ENCODE measurements around the gene ACKR3. TPM values are rescaled to one million over a fixed set of nuclear protein-coding genes. Genes with fewer than 3 reads are reported as not detected.

Gene ACKR3
- total and polyA plus RNA-seq, 2 donors = 7.1 to 13.9 TPM

- no peak overlapping the region for H3K4me3 ChIP-seq (ENCODE audit: low read length in 2 of 2)
- peaks cover 0 to 7% of the 10 kb centered on the region in 2 donors for H3K36me3 ChIP-seq (ENCODE audit: control insufficient read depth in 2 of 2, insufficient read depth in 2 of 2, low read length in 1 of 2)
- peaks cover 34 to 58% of the 10 kb centered on the region in 2 donors for H3K4me1 ChIP-seq (ENCODE audit: control insufficient read depth in 2 of 2, insufficient read depth in 2 of 2, low read length in 2 of 2)
- DNase-seq (ENCODE audit: low read depth in 6 of 9, low spot score in 9 of 9) = peak in 2 of 9 donors; percentile 56 to 81
- no peaks in the 10 kb centered on the region for H3K9me3 ChIP-seq (ENCODE audit: control insufficient read depth in 2 of 2, insufficient read depth in 1 of 2, low read length in 1 of 2)
- peak overlapping the region; percentile 85 to 95 for H3K27ac ChIP-seq (ENCODE audit: low read depth in 1 of 2, low read length in 1 of 2)
- H3K27me3 ChIP-seq (ENCODE audit: control insufficient read depth in 2 of 2, insufficient read depth in 1 of 2, low read length in 1 of 2) = no peaks in the 10 kb centered on the region
- 5% methylated on average over 13 of the region's 13 CpGs for WGBS
Measured at GRCh38 chr2:236545814-236546480, 23.7 kb upstream of the ACKR3 start.

- H3K4me3 ChIP-seq (ENCODE audit: low read length in 2 of 2) = peak overlapping the region in 1 of 2 donors; percentile 4
- H3K4me1 ChIP-seq (ENCODE audit: control insufficient read depth in 2 of 2, insufficient read depth in 2 of 2, low read length in 2 of 2) = peaks cover 39 to 65% of the 10 kb centered on the region in 2 donors
- H3K27ac ChIP-seq (ENCODE audit: low read depth in 1 of 2, low read length in 1 of 2) = peak overlapping the region; percentile 85 to 95
- no peaks in the 10 kb centered on the region for H3K9me3 ChIP-seq (ENCODE audit: control insufficient read depth in 2 of 2, insufficient read depth in 1 of 2, low read length in 1 of 2)
- DNase-seq (ENCODE audit: low read depth in 6 of 9, low spot score in 9 of 9) = peak in 4 of 9 donors; percentile 43 to 86 (median 66)
- 7% methylated on average over 7 of the region's 7 CpGs for WGBS
- no peaks in the 10 kb centered on the region for H3K27me3 ChIP-seq (ENCODE audit: control insufficient read depth in 2 of 2, insufficient read depth in 1 of 2, low read length in 1 of 2)
- H3K36me3 ChIP-seq (ENCODE audit: control insufficient read depth in 2 of 2, insufficient read depth in 2 of 2, low read length in 1 of 2) = peaks cover 0 to 7% of the 10 kb centered on the region in 2 donors
Measured at GRCh38 chr2:236546561-236547002, 23.0 kb upstream of the ACKR3 start.

- H3K4me3 ChIP-seq (ENCODE audit: low read length in 2 of 2) = no peak overlapping the region
Measured at GRCh38 chr2:236547725-236548124, 21.9 kb upstream of the ACKR3 start.

DNA sequence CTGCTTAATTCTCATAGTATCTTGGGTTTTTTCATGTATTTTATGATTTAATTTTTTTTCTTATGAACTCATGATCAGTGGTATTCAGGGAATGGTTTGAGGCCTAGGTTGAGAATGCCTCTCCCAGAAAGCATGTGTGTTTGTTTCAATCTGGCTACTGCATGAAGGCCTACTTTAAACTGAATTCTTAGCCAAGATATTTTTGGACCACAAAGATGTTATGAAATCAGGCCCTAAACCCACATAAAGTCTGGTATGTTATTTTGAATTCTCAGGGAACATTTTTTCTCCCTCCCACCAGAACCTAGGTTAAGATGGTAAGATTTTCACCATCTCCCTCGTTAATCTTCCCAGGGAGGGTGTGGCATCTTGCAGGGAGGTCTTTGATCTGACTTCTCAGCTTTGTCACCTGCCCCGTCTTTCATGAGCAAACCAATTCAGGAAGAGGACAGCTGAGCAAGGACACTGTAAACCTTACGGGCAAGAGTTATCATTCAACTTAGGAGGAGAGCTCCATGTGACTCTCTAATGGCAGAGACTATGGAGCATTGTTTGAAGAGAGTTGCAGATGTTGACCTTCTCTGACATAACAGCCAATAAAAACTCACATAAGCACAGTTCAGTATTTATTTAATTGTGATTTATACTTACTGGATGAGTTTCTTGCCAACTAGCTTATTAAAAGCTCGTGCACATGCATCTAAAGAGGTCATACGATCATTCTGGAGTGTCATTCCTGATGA lies 21.3 kb upstream of the ACKR3 start:
- Histone ChIP-seq H3K9me3 (ENCODE audit: control insufficient read depth in 2 of 2, insufficient read depth in 1 of 2, low read length in 1 of 2) (no peaks in the 10 kb centered on the region), H3K27ac (ENCODE audit: low read depth in 1 of 2, low read length in 1 of 2) (peak overlapping the region in 1 of 2 donors; percentile 53), H3K27me3 (ENCODE audit: control insufficient read depth in 2 of 2, insufficient read depth in 1 of 2, low read length in 1 of 2) (no peaks in the 10 kb centered on the region), H3K4me1 (ENCODE audit: control insufficient read depth in 2 of 2, insufficient read depth in 2 of 2, low read length in 2 of 2) (peaks cover 54 to 82% of the 10 kb centered on the region in 2 donors), H3K36me3 (ENCODE audit: control insufficient read depth in 2 of 2, insufficient read depth in 2 of 2, low read length in 1 of 2) (peaks cover 0 to 3% of the 10 kb centered on the region in 2 donors), H3K4me3 (ENCODE audit: low read length in 2 of 2) (no peak overlapping the region)
- WGBS = 48% methylated on average over 5 of the region's 5 CpGs
- no peak for DNase-seq (ENCODE audit: low read depth in 6 of 9, low spot score in 9 of 9)

More at GRCh38 chr2:236547725-236548124, 21.9 kb upstream of the ACKR3 start:
- Histone ChIP-seq H3K4me1 (ENCODE audit: control insufficient read depth in 2 of 2, insufficient read depth in 2 of 2, low read length in 2 of 2) (peaks cover 48 to 76% of the 10 kb centered on the region in 2 donors), H3K9me3 (ENCODE audit: control insufficient read depth in 2 of 2, insufficient read depth in 1 of 2, low read length in 1 of 2) (no peaks in the 10 kb centered on the region), H3K27ac (ENCODE audit: low read depth in 1 of 2, low read length in 1 of 2) (peak overlapping the region in 1 of 2 donors; percentile 95), H3K27me3 (ENCODE audit: control insufficient read depth in 2 of 2, insufficient read depth in 1 of 2, low read length in 1 of 2) (no peaks in the 10 kb centered on the region), H3K36me3 (ENCODE audit: control insufficient read depth in 2 of 2, insufficient read depth in 2 of 2, low read length in 1 of 2) (peaks cover 0 to 3% of the 10 kb centered on the region in 2 donors)
- 83% methylated on average over 1 of the region's 1 CpG for WGBS
- DNase-seq (ENCODE audit: low read depth in 6 of 9, low spot score in 9 of 9) = no peak

DNA sequence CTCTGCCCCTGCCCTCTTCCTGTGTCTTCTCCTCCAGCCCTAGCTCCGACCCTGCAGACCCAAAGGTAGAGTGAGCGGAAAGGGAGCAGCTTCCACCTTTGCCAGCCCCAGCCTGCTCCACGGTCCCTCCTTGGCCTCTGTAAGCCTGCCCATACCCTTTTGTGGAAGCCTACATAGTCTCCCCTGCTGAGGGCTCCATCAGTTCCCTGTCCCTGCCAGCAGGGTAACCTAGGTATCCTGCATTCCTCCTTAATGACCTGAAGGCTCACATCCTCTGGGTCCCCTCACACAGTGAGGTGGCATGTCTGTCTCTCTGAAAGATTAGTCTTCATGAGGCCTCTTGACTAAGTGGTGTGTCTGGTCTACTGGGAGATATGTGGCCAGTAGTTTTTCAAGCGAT lies 20.5 kb upstream of the ACKR3 start:
- no peaks in the 10 kb centered on the region for H3K9me3 ChIP-seq (ENCODE audit: control insufficient read depth in 2 of 2, insufficient read depth in 1 of 2, low read length in 1 of 2)
- WGBS = 87% methylated on average over 4 of the region's 4 CpGs
- H3K4me1 ChIP-seq (ENCODE audit: control insufficient read depth in 2 of 2, insufficient read depth in 2 of 2, low read length in 2 of 2) = peaks cover 59 to 90% of the 10 kb centered on the region in 2 donors
- H3K27me3 ChIP-seq (ENCODE audit: control insufficient read depth in 2 of 2, insufficient read depth in 1 of 2, low read length in 1 of 2) = no peaks in the 10 kb centered on the region
- no peak overlapping the region for H3K27ac ChIP-seq (ENCODE audit: low read depth in 1 of 2, low read length in 1 of 2)
- DNase-seq (ENCODE audit: low read depth in 6 of 9, low spot score in 9 of 9) = no peak
- H3K36me3 ChIP-seq (ENCODE audit: control insufficient read depth in 2 of 2, insufficient read depth in 2 of 2, low read length in 1 of 2) = peaks cover 0 to 3% of the 10 kb centered on the region in 2 donors
- no peak overlapping the region for H3K4me3 ChIP-seq (ENCODE audit: low read length in 2 of 2)

GRCh38 chr2:236550290-236550689 lies 19.3 kb upstream of the ACKR3 start:
- WGBS = 97% methylated on average over 8 of the region's 8 CpGs
- peaks cover 0 to 3% of the 10 kb centered on the region in 2 donors for H3K36me3 ChIP-seq (ENCODE audit: control insufficient read depth in 2 of 2, insufficient read depth in 2 of 2, low read length in 1 of 2)
- H3K4me1 ChIP-seq (ENCODE audit: control insufficient read depth in 2 of 2, insufficient read depth in 2 of 2, low read length in 2 of 2) = peaks cover 62 to 90% of the 10 kb centered on the region in 2 donors
- DNase-seq (ENCODE audit: low read depth in 6 of 9, low spot score in 9 of 9) = no peak
- no peak overlapping the region for H3K4me3 ChIP-seq (ENCODE audit: low read length in 2 of 2)
- H3K9me3 ChIP-seq (ENCODE audit: control insufficient read depth in 2 of 2, insufficient read depth in 1 of 2, low read length in 1 of 2) = peaks cover 0 to 8% of the 10 kb centered on the region in 2 donors
- no peak overlapping the region for H3K27ac ChIP-seq (ENCODE audit: low read depth in 1 of 2, low read length in 1 of 2)
- H3K27me3 ChIP-seq (ENCODE audit: control insufficient read depth in 2 of 2, insufficient read depth in 1 of 2, low read length in 1 of 2) = no peaks in the 10 kb centered on the region

DNA sequence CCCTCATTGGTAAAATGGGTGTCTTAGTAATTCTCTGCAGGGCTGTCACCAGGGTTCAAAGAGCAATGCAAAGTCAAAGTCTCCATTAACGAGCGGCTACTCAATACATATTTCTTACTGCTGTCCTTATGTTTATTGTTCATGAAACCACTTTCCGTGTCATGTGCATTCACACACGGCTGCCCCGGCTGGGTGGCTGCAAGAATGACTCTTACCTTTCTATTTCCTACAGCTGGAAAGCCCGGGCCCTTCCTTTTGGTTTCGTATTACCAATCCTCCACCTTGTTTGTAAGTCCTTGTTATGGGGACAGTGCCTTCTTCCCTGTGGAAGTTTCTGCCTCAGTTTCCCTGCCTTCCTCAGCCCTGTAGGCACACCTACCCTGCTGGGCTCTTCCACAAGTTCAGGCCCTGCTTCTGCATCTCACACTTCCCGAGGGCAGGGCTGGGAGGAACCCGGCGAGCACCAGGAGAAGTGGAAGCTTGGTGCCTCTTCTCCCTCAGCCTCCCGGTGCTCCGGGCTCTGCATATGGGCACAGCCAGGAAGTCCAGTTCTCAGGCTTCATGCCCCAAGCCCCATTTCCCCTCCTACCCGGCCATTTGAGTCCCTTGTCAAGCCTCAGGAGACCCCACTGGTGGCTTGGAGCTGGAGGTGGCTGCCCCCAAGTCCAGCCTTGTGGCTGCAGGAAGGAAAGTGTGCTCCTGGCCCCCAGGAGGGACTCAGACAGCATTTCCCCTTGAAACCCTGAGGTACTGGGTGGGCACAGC lies 18.7 kb upstream of the ACKR3 start:
- no peak overlapping the region for H3K27ac ChIP-seq (ENCODE audit: low read depth in 1 of 2, low read length in 1 of 2)
- 81% methylated on average over 13 of the region's 13 CpGs for WGBS

DNA sequence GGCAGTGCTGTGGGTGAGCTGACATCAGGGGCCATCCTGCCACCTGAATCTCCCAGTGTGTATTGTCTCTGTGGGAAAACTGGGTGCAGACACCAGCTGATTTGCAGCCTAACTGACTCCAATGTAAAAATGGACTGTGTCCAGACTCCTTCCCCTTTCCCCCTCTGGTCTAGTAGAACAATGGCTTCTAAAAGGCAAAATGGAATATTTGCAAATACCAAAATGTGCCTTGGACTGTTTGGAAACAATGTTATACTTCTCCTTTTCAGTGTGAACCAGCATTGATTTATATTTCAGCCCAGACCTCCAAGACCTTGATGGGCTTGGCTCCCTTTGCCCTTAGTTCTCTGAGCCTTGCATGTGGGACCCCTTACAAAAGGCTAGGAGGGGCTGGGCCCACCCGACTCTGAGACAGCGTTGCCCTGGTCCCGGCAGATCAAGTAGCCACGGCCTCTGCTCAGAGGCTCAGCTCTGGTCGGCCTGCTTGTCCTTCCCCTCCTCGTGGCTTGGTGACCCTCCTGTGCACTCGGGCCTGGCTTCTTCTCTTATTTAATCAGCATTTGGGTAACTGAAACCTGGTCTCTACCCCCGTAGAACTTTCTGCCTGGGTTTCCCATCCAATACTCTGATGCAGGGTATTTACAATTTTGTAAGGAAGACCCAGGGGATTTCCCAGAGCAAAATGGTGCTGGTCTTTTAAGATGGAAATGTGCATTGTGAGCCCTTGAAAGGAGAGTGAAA lies 18.0 kb upstream of the ACKR3 start:
- no peak for DNase-seq (ENCODE audit: low read depth in 6 of 9, low spot score in 9 of 9)

More for the DNA sequence above, 18.7 kb upstream of the ACKR3 start:
- peaks cover 0 to 8% of the 10 kb centered on the region in 2 donors for H3K9me3 ChIP-seq (ENCODE audit: control insufficient read depth in 2 of 2, insufficient read depth in 1 of 2, low read length in 1 of 2)
- H3K36me3 ChIP-seq (ENCODE audit: control insufficient read depth in 2 of 2, insufficient read depth in 2 of 2, low read length in 1 of 2) = peaks cover 0 to 3% of the 10 kb centered on the region in 2 donors
- H3K4me1 ChIP-seq (ENCODE audit: control insufficient read depth in 2 of 2, insufficient read depth in 2 of 2, low read length in 2 of 2) = peaks cover 64 to 93% of the 10 kb centered on the region in 2 donors
- H3K4me3 ChIP-seq (ENCODE audit: low read length in 2 of 2) = no peak overlapping the region
- DNase-seq (ENCODE audit: low read depth in 6 of 9, low spot score in 9 of 9) = no peak
- no peaks in the 10 kb centered on the region for H3K27me3 ChIP-seq (ENCODE audit: control insufficient read depth in 2 of 2, insufficient read depth in 1 of 2, low read length in 1 of 2)

More for the DNA sequence above, 18.0 kb upstream of the ACKR3 start:
- peaks cover 0 to 8% of the 10 kb centered on the region in 2 donors for H3K9me3 ChIP-seq (ENCODE audit: control insufficient read depth in 2 of 2, insufficient read depth in 1 of 2, low read length in 1 of 2)
- peaks cover 61 to 93% of the 10 kb centered on the region in 2 donors for H3K4me1 ChIP-seq (ENCODE audit: control insufficient read depth in 2 of 2, insufficient read depth in 2 of 2, low read length in 2 of 2)
- H3K27ac ChIP-seq (ENCODE audit: low read depth in 1 of 2, low read length in 1 of 2) = no peak overlapping the region
- peaks cover 0 to 3% of the 10 kb centered on the region in 2 donors for H3K36me3 ChIP-seq (ENCODE audit: control insufficient read depth in 2 of 2, insufficient read depth in 2 of 2, low read length in 1 of 2)
- H3K4me3 ChIP-seq (ENCODE audit: low read length in 2 of 2) = no peak overlapping the region
- WGBS = 82% methylated on average over 8 of the region's 8 CpGs
- no peaks in the 10 kb centered on the region for H3K27me3 ChIP-seq (ENCODE audit: control insufficient read depth in 2 of 2, insufficient read depth in 1 of 2, low read length in 1 of 2)

All from thymus (tissue), 11 donors.